Fibroblast of pulmonary artery (primary cell): ENCODE results near the gene IRX1.

Source experiments
- DNase-seq: peaks from one replicate; pipeline ENCODE4 v3.0.0-alpha.2; 2010; ENCODE audit warnings: low read depth
- H3K4me3 ChIP-seq: replicated peaks from 2 replicates; pipeline ENCODE4 v1.5.1; 2011; ENCODE audit warnings: low read depth, mild to moderate bottlenecking, control low read depth, low read length, moderate library complexity
- TF ChIP-seq, protein P1 (sequence below): IDR thresholded peaks from 2 replicates; pipeline ENCODE4 v1.5.1; 2011; ENCODE audit warnings: mild to moderate bottlenecking, control low read depth, low read length, inconsistent platforms; ENCODE audit errors: missing control alignments

The IRX1 gene

DNA sequence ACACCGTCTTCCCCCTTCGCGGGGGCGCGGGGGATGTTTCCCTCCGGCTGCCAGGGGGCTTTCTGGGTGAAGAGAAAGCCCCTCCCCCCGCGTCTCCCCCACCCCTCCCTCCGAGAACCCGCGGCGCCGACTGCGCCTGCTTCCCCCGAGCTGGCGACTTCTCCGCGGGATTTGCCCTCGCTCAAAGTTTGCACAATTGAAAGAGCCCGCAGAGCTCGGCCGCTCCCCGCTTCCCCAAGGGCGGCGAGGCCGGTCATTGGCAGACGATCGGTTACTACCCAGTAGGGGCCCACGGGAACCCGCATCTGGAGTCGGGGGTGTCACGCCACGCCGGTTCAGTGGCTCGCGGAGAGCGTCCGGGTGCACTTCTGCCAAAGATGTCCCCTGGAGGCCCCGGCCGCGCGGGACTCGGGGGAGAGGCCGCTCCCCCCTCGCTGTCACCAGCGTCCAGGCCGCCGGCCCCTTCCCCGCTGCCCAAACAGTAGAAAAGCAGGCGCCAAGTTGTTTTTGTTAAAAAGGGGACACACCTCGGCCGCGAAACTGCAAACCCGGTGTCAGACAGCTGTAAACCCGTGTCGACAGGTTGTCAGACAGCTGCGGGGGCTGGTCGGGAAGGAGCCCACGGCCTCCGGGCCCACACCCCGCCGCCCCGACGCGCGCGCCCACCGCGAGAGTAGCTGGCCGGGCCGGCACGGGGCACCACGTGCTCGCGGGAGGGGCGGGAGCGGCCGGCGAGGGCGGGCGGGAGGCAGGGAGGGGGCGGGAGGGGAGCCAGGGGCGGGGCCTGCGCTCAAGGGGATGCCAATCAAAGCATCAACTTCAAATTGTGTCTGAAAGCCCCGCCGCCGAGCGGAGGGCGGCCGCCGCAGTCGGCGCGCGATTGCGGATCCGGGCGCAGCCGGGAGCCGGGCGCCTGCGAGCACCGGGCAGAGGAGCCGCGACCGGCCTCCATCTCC lies at the start of gene IRX1:
Gene IRX1, plus strand, starts transcription at position 827 of the 956 bp plus-strand sequence. CDS start 274 bp downstream, outside the sequence.
- TF ChIP-seq, protein P1, sequence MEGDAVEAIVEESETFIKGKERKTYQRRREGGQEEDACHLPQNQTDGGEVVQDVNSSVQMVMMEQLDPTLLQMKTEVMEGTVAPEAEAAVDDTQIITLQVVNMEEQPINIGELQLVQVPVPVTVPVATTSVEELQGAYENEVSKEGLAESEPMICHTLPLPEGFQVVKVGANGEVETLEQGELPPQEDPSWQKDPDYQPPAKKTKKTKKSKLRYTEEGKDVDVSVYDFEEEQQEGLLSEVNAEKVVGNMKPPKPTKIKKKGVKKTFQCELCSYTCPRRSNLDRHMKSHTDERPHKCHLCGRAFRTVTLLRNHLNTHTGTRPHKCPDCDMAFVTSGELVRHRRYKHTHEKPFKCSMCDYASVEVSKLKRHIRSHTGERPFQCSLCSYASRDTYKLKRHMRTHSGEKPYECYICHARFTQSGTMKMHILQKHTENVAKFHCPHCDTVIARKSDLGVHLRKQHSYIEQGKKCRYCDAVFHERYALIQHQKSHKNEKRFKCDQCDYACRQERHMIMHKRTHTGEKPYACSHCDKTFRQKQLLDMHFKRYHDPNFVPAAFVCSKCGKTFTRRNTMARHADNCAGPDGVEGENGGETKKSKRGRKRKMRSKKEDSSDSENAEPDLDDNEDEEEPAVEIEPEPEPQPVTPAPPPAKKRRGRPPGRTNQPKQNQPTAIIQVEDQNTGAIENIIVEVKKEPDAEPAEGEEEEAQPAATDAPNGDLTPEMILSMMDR = no peak
- DNase-seq = no peak
- no peak within 1 kb of the TSS for H3K4me3 ChIP-seq

DNA sequence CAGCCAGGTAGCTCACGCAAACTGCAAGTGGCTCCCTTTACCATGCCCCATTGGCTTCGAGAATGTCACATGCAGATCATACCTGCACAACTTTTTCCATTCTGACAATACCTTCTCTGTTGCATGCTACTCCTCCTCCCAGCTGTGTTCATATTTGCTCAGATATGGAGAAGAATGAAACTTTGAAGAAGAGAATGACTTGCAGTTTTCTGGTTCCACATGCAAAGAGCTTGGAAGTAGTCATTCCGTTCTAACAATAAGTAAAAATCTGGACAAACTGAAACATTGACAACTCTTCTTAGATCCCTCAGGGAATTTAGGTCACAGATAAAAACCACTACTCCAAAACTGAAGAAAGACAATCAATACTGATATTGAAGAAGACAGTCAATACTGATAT lies 49.6 kb upstream of the IRX1 start:
- H3K4me3 ChIP-seq = no peak overlapping the region
- TF ChIP-seq, protein P1 = no peak
- no peak for DNase-seq

DNA sequence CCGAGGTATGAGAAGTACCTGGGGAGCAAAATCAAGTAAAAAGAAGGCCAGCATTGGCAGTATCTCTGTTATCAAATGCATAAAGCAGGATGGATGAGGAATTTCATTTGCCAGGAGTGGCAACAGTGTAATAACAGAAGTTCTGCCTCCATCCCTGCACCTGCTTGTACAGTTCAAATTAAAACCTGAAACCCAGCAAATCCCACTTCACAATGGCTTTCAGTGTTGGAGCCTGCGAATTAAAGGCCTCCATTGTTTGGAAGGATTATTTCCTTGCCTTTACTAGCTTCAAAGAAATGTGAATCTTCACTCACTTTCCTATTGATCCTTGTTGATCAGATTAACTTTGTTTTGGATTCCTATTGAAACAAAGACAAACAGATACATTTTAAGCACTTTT lies 31.5 kb upstream of the IRX1 start:
- H3K4me3 ChIP-seq = no peak overlapping the region
- TF ChIP-seq, protein P1 = no peak
- DNase-seq = no peak

DNA sequence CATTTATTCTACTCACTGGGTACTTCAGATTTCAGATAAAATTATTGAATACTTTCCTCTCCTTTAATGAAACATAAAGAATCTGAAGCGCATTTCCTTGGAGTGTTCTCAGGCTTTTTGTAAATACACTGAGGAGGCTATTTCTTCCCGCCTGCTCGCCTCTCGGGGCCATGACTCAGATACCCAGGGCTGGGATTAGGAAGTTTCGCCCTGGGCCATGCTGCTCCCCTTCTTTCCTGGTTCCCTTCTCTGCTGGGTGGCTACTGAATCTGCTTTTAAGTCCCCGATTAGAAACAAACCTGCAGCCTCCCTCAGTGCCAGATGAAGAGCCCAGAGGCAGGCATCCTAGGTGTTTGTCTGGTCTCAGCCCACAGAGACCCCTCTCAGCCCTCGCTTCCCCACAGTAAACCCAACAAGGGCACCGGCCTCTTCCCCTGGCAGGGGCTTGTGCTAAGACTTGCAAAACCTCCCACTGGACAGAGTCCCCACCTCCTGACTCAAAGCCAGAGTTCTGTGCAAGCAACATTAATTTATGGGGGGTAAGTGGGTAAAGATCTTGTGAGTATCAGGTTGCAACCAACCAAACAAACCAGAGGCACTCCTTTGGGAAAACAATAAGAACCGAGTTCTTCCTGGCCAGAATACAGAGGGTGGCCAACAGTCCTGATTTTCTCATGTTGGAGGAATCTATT lies 30.7 kb upstream of the IRX1 start:
- H3K4me3 ChIP-seq = no peak overlapping the region

DNA sequence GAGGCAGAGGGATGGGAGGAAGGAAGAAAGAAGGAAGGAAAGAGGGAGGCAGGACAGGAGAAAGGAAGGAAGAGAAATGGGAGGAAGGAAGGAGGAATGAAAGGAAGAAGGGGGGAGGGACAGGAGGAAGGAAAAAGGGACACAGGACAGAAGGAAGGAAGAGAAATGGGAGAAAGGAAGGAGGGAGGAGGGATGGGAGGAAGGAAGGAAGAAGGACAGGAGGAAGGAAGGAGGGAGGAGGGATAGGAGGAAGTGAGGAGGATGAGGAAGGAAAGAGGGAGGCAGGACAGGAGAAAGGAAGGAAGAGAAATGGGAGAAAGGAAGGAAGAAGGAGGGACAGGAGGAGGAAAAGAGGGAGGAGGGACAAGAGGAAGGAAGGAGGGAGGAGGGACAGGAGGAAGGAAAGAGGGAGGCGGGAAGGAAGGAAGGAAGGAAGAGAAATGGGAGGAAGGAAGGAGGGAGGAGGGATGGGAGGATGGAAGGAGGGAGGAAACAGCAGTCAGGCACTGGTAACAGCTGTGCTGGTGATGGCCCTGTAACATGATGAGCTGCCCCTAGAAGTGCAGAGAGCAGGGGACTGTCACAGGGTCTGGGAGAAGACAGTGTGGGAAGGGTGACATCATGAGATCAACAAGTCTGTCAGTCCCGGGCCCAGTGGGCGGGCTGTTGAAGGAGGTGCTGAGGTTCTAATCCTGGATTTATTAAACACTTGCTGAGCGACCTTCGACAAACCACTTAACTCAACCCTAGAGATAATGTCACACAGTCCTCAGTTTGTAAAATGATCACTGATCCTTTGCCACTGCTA lies 10.7 kb upstream of the IRX1 start:
- no peak for DNase-seq
- TF ChIP-seq, protein P1 = no peak
- no peak overlapping the region for H3K4me3 ChIP-seq

More for the DNA sequence above, 30.7 kb upstream of the IRX1 start:
- no peak for DNase-seq
- TF ChIP-seq, protein P1 = no peak

DNA sequence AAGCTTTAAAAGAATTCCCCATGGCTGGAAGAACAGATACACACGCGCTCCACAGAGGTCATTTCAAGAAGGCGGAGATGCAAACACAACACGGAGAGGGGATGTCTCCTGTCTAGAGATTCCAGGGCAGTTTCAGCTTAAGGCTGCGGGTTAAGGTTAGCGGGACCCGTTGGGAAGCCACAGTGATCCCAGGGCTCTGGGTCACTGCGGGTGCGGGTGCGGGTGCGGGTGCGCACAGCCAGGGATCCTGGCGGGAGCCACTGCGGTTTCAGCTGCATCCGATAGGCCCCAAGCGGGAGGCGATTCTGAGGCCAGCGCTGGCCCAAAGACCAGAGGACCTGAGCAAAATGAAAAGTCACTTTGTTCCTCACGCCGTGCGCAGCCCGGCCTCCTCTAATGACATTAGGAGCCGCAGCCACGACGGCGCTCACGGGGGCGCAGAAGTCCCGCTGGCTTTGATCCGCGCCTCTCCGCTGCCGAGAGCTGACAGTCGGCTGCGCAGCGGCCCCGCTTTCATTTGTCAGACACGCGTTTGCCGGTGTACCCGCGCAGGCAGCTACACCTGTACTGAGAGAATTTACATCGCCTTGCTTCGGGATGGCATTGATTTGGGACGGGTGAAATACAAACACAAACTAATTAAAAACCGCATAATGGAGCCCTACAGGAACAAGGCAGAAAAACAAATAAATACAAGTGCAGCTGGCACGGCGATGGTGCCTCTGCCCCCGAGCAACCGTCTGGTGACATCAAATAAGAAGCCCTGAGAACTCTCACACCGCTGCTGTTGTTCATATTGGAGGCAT lies 5.3 kb upstream of the IRX1 start:
- no peak overlapping the region for H3K4me3 ChIP-seq
- TF ChIP-seq, protein P1 = no peak
- DNase-seq = no peak
